Measurements from ENCODE around the gene CCDC69.

The CCDC69 gene

GRCh38 chr5:151225071-151225470, 1.2 kb upstream of the CCDC69 start:
- Histone ChIP-seq H3K9me2 (replicated peaks; ENCODE audit: insufficient read depth, low read length) (no peaks in the 10 kb centered on the region), H2AFZ (ENCODE audit: low read depth, low read length, severe bottlenecking) (peak overlapping the region; percentile 2), H3K9ac (ENCODE audit: low read length) (peak overlapping the region; percentile 16), H3K4me3 (ENCODE audit: insufficient read depth, low read length, poor library complexity, severe bottlenecking) (no peak overlapping the region), H4K20me1 (ENCODE audit: low read depth, low read length) (no peaks in the 10 kb centered on the region), H3K27ac (ENCODE audit: low read depth, low read length) (peak overlapping the region; percentile 98), H3K4me2 (ENCODE audit: low read depth, low read length, poor library complexity, severe bottlenecking) (peak overlapping the region; percentile 96), H3K27me3 (ENCODE audit: low read length) (no peaks in the 10 kb centered on the region), H3K36me3 (ENCODE audit: low read length) (peaks cover 3% of the 10 kb centered on the region; the same call in 1 of the 2 replicates), H3K9me3 (ENCODE audit: insufficient read depth, low read length) (no peaks in the 10 kb centered on the region), H3F3A (ENCODE audit: insufficient read depth) (peaks cover 74% of the 10 kb centered on the region), H3K79me2 (ENCODE audit: insufficient read depth, low read length) (peaks cover 40% of the 10 kb centered on the region)
- TF ChIP-seq CTCF (IDR thresholded peaks at IDR 0.05; ENCODE audit: insufficient read depth, low read length, poor library complexity, severe bottlenecking) (no peak), EZH2phosphoT487 (conservative IDR thresholded peaks at IDR 0.05; ENCODE audit: low read length) (no peak)

- H3K27me3 ChIP-seq (ENCODE audit: low read length), result no peaks in the 10 kb centered on the region
- peaks cover 47% of the 10 kb centered on the region for H3K79me2 ChIP-seq (ENCODE audit: insufficient read depth, low read length)
- H3K4me2 ChIP-seq (ENCODE audit: low read depth, low read length, poor library complexity, severe bottlenecking), result peak overlapping the region; percentile 96
- H2AFZ ChIP-seq (ENCODE audit: low read depth, low read length, severe bottlenecking), result no peak overlapping the region
- H3K36me3 ChIP-seq (ENCODE audit: low read length), result peaks cover 3% of the 10 kb centered on the region; the same call in 1 of the 2 replicates
- H3K9me3 ChIP-seq (ENCODE audit: insufficient read depth, low read length), result no peaks in the 10 kb centered on the region
- peak overlapping the region; percentile 98 for H3K27ac ChIP-seq (ENCODE audit: low read depth, low read length)
- H4K20me1 ChIP-seq (ENCODE audit: low read depth, low read length), result no peaks in the 10 kb centered on the region
- no peaks in the 10 kb centered on the region for H3K9me2 ChIP-seq (replicated peaks; ENCODE audit: insufficient read depth, low read length)
- TF ChIP-seq EZH2phosphoT487 (conservative IDR thresholded peaks at IDR 0.05; ENCODE audit: low read length) (no peak), CTCF (IDR thresholded peaks at IDR 0.05; ENCODE audit: insufficient read depth, low read length, poor library complexity, severe bottlenecking) (no peak)
- peak overlapping the region; percentile 96 for H3K9ac ChIP-seq (ENCODE audit: low read length)
- peaks cover 76% of the 10 kb centered on the region for H3F3A ChIP-seq (ENCODE audit: insufficient read depth)
- H3K4me3 ChIP-seq (ENCODE audit: insufficient read depth, low read length, poor library complexity, severe bottlenecking), result peak overlapping the region; percentile 71
Measured at GRCh38 chr5:151224372-151224771, 480 bp upstream of the CCDC69 start.

DNA sequence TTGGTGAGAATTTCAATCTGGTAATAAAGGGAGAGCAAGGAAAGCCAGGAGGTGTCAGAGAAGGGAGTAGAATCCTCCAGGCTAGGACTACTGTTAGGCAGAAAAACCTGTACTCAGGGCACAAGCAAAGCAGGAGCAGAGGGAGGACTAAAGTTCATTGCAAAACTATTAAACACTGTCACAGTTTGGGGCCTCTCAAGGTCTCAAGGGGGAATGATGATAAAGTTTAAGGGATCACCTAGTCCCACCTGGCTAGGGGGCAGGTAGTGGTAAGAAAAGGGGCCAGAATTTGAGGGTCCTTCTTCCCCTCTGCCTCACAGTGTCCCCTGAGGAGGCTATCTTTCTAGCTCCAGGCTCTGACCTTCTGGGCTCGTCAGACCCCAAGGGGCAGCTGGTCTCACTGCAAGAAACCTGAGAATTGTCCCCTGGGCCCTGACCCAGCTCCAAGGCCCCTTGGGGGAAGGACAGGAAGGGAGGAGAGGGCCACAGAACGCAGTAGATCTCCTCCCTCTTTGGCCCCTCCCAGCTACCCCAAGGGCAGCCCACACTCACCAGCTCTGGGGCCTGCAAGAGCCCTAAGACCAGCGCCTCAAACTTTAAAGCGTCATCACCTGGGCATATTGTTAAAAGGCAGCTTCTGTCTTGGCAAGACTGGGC, 974 bp downstream of the CCDC69 start:
- H3K9me3 ChIP-seq (ENCODE audit: insufficient read depth, low read length), result no peaks in the 10 kb centered on the region
- H3F3A ChIP-seq (ENCODE audit: insufficient read depth), result peaks cover 78% of the 10 kb centered on the region
- no peaks in the 10 kb centered on the region for H3K9me2 ChIP-seq (replicated peaks; ENCODE audit: insufficient read depth, low read length)
- H3K27ac ChIP-seq (ENCODE audit: low read depth, low read length), result peak overlapping the region; percentile 98
- peaks cover 62% of the 10 kb centered on the region for H3K79me2 ChIP-seq (ENCODE audit: insufficient read depth, low read length)
- H4K20me1 ChIP-seq (ENCODE audit: low read depth, low read length), result no peaks in the 10 kb centered on the region
- peak overlapping the region; percentile 96 for H3K4me2 ChIP-seq (ENCODE audit: low read depth, low read length, poor library complexity, severe bottlenecking)
- no peaks in the 10 kb centered on the region for H3K27me3 ChIP-seq (ENCODE audit: low read length)
- no peak overlapping the region for H2AFZ ChIP-seq (ENCODE audit: low read depth, low read length, severe bottlenecking)
- peak overlapping the region; percentile 71 for H3K4me3 ChIP-seq (ENCODE audit: insufficient read depth, low read length, poor library complexity, severe bottlenecking)
- H3K9ac ChIP-seq (ENCODE audit: low read length), result peak overlapping the region; percentile 96
- peaks cover 4% of the 10 kb centered on the region; the same call in 1 of the 2 replicates for H3K36me3 ChIP-seq (ENCODE audit: low read length)
- TF ChIP-seq EZH2phosphoT487 (conservative IDR thresholded peaks at IDR 0.05; ENCODE audit: low read length) (no peak), CTCF (IDR thresholded peaks at IDR 0.05; ENCODE audit: insufficient read depth, low read length, poor library complexity, severe bottlenecking) (no peak)
